ENCODE results near the gene PLOD1.

DNA sequence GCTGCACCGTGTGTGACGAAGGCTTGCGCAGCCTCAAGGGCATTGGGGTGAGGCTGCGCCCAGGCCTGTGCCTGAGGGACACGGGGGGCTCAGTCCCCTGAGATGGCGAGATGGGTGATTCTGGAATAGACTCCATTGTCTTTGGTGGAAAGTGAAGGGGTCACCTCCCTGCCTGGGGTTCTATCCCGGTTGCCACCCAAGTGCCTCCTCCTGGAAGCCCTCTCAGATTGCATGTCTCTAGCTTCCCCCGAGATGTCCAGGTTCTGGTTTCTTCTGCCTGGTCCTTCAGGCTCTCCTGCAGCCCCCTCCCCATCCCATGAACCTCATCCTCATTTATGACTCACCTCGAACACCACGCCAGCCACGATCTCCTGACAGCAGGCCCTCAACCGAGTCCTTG is 23.4 kb downstream of the PLOD1 start:
- TF ChIP-seq CTCF (IDR thresholded peaks at IDR 0.05) (no peak), POLR2A (IDR thresholded peaks at IDR 0.05) (no peak)

Data from tibial nerve (tissue), 3 donors.